Kidney tubule cell (primary cell): ENCODE measurements around the gene KRT6A.

Experiments
- DNase-seq: peaks from one replicate; pipeline ENCODE4 v3.0.0-alpha.2; 2018; ENCODE audit warnings: low spot score

Gene KRT6A

GRCh38 chr12:52524898-52525591 lies 32.0 kb upstream of the KRT6A start:
- DNase-seq, result peak; percentile 11

DNA sequence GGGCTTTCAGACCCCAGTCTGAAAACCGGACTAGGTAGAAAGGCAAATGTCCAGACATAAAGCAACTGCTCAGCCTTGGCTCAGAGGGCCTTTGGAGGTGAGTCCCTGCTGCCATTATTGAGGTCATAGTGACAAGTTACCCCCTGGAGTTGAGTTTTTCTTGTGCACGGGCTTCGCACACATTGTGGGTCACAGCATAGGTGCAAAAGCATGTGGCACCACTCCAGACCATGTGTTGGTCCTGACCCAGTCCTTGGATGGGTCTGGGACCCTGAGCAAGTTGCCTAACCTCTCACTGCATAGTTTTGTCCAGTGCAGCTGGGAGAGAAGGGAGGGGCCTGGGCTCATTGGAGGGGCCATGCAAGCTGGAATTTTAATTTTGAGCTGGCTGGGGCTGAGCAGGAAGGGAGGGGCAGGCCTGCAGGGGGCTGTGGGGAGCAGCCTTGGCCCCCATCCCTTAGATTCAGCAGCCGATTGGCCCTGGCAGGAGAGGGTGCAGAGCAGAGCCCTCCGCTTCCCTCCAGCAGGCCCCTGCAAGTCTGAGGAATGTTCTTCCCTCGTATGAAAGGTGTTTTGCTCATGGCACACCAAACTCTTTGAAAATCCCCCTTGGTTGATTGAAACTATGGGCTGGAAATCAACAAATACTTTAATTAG lies 31.3 kb upstream of the KRT6A start:
- no peak for DNase-seq

DNA sequence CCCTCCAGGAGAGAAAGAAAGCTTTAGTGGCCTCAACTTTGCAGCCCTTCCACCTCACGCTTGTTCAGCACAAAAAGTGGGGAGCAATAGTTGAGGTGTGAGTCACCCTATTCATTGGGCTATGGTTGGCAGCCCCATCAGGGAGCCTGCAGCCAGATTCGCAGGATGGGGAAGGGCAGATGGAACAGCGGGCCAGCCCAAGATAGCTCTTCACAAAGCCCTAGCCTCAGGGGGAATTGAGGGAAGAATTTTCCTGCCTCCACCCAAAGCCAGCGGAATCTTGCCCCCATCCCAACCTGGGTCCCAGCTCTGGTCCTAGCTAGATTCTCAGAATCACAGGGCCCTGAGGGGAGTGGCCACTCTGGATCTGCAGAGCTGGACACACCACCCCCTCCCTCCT lies 30.8 kb upstream of the KRT6A start:
- DNase-seq, result no peak

- no peak for DNase-seq
Measured at GRCh38 chr12:52522346-52523011, 29.4 kb upstream of the KRT6A start.

- DNase-seq, result no peak
Measured at GRCh38 chr12:52521568-52522266, 28.7 kb upstream of the KRT6A start.

DNA sequence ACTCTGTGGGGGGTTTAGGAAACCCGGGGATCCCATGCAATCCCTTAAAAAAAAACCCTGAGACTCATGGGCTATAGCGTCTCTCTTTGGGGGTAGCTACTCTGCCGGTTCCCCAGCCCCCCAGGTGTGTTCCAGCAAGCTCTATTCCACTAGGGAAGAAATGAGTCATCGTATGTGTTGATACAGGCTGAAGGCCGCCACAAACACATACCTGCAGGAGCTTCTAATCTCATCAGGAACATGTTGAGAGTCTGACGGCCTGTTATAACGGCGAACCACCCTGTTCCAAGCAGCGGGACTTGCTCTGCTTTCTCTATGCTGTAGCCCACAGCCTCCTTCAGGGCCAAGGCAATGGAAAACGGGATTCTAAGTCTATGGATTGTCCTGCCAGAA lies 28.1 kb upstream of the KRT6A start:
- DNase-seq, result no peak

DNA sequence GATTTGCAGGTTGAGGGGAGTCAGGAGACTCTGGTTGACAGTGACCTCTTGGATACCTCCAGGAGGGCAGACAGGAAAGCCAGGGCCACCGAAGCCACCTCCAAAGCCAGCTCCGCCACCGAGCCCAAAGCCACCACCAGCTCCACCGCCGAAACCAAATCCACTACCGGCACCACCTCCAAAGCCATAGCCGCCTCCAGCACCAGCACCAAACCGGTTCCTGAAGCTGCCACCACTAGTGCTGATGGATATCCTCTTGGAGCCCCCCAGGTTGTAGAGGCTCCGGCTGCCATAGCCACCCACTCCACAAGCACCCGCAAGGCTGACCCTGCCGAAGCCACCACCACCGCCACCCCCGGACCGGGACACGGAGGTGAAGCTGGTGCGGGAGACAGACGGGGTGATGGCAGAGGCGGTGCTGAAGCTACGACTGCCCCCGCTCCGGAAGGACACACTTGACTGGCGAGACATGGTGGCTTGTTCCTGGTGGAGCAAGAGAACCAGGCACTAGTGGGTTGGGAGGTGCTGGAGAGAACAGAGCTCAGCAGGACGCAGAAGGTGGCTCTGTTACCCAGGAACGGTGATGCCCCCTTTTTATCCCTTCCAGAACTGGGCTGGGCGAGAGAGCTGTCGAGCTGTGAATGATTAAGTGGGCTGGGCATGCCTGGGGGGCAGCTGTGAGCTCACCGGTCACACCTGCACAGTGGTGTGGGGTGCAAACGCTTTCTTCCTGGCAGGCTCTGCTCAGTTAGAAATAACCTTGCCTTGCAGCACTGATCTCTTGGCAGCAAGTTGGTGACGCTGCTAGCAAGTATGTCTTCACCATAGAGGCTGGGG lies 27.0 kb upstream of the KRT6A start, which contains the start of gene KRT5:
Gene KRT5 (minus strand): TSS at position 569 of the 837 bp plus-strand sequence. CDS start 98 bp downstream, at position 471.
- no peak for DNase-seq

DNA sequence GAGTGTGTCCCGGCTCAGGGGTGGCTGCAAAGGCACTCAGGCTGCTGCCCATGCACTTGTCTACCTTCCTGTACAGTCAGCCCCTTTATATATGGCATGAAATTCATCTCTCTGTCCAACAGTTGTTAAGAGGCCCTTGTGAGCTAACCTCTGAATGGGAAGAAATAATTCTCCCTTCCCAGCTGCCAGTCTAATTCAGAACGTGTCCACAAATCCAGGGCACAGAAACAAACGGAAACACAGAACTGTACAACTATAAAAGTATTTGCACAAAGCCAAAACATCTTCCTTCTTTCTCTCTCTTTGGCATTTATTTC lies 26.3 kb upstream of the KRT6A start:
- DNase-seq, result no peak

GRCh38 chr12:52518574-52519386 lies 25.7 kb upstream of the KRT6A start:
- DNase-seq, result no peak

GRCh38 chr12:52517888-52518287 lies 24.8 kb upstream of the KRT6A start:
- no peak for DNase-seq

GRCh38 chr12:52517005-52517835 lies 24.2 kb upstream of the KRT6A start:
- DNase-seq, result no peak

GRCh38 chr12:52515927-52516831 lies 23.1 kb upstream of the KRT6A start:
- DNase-seq, result no peak

DNA sequence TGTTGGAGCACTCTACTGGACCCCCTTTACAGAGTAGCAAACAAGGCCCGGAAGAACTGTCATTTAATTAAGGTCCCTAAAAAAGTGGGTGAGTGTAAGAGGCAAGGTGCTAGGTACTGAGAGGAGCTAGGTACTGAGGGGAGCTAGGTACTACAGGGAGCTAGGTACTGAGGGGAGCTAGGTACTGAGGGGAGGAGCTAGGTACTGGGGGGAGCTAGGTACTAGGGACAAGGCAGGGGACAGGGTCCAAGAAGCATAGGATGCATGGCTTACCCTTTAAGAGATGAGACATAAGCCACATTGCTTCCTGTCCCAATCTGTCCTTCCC lies 22.2 kb upstream of the KRT6A start:
- DNase-seq, result no peak

- no peak for DNase-seq
Measured at GRCh38 chr12:52514471-52515318, 21.6 kb upstream of the KRT6A start.

DNA sequence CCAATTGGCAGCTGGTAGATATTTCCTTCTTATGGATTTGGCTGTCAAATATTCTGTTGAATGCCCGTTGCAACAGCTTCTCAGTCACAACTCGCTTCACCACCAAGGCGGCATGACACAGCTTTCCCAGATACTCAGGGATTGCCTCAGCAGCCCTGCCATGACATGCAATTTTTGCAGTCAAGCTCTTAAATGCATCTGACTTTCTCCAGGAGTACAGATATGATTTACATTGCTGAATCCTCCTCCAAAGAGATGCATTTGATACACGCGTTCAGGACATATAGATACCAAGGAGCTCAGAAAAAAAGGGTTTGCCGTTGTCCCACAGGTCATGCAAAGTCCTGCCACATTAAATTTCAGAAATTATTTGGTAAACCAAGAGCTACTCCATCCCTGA lies 20.7 kb upstream of the KRT6A start:
- no peak for DNase-seq

GRCh38 chr12:52508211-52508610 lies 15.2 kb upstream of the KRT6A start:
- DNase-seq, result no peak

DNA sequence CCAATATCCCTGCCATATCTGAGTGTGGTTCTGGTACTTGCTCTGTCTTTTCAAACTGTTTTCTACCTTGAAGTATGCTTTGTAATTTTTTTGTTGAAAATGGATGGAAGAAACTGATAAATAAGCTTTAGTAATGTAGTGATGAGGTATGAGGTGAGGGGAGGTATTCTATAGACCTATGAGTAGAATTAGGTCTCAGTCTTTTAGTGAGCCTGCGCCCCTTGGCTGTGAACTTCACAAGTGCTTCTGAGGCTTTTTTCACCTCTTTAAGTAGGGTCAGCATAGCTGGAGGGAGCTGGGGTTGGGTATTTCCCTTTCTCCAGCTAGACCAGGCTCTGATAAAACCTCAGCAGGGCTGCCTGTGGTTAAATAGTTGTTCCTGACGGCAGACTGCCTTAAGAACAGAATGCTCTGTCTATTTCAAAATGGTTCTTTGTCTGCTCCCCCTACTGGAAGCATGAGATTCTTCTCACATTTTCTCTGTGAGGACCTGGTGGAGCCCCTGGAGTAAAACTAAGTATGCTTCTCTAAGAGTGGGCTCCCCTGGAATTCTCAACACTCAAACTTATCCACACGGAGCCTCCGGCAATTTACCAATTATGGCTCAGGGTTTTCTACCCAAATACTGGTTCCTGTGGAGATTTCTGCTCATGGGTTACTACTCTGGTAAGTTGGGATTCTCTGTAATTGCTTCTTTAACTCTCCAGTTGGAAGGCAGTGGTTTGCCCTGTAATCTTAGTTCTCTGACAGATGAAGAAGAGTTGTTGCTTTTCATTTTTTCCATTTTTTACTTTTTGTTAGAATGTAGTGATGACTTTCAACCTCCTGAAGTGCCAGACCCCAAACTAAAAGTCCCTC lies 14.0 kb upstream of the KRT6A start:
- peak; percentile 75 for DNase-seq
